ENCODE results near the gene TECR.

GRCh38 chr19:14612657-14613056 lies 83.3 kb downstream of the TECR start:
- TF ChIP-seq, protein P1, sequence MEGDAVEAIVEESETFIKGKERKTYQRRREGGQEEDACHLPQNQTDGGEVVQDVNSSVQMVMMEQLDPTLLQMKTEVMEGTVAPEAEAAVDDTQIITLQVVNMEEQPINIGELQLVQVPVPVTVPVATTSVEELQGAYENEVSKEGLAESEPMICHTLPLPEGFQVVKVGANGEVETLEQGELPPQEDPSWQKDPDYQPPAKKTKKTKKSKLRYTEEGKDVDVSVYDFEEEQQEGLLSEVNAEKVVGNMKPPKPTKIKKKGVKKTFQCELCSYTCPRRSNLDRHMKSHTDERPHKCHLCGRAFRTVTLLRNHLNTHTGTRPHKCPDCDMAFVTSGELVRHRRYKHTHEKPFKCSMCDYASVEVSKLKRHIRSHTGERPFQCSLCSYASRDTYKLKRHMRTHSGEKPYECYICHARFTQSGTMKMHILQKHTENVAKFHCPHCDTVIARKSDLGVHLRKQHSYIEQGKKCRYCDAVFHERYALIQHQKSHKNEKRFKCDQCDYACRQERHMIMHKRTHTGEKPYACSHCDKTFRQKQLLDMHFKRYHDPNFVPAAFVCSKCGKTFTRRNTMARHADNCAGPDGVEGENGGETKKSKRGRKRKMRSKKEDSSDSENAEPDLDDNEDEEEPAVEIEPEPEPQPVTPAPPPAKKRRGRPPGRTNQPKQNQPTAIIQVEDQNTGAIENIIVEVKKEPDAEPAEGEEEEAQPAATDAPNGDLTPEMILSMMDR (conservative IDR thresholded peaks at IDR 0.05; ENCODE audit: low read depth, low read length): no peak
- no peak for TF ChIP-seq CEBPB (IDR thresholded peaks at IDR 0.05; ENCODE audit: low read depth, low read length)
- no peak for TF ChIP-seq POLR2A (IDR thresholded peaks at IDR 0.05; ENCODE audit: low read depth, low read length)
- no peak for TF ChIP-seq NFE2L2 (IDR thresholded peaks at IDR 0.05; ENCODE audit: low read depth, low read length)
- TF ChIP-seq, protein P2, sequence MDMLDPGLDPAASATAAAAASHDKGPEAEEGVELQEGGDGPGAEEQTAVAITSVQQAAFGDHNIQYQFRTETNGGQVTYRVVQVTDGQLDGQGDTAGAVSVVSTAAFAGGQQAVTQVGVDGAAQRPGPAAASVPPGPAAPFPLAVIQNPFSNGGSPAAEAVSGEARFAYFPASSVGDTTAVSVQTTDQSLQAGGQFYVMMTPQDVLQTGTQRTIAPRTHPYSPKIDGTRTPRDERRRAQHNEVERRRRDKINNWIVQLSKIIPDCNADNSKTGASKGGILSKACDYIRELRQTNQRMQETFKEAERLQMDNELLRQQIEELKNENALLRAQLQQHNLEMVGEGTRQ (IDR thresholded peaks at IDR 0.05; ENCODE audit: low read depth, low read length): no peak
- TF ChIP-seq SMC3 (IDR thresholded peaks at IDR 0.05; ENCODE audit: low read depth, low read length): no peak
- no peak for TF ChIP-seq MXI1 (IDR thresholded peaks at IDR 0.05; ENCODE audit: borderline replicate concordance, low read depth, low read length)
- TF ChIP-seq ELK1 (IDR thresholded peaks at IDR 0.05; ENCODE audit: borderline replicate concordance, low read depth, low read length): no peak
- no peak for TF ChIP-seq FOS (IDR thresholded peaks at IDR 0.05; ENCODE audit: low read depth, low read length)
- TF ChIP-seq RFX5 (IDR thresholded peaks at IDR 0.05; ENCODE audit: low read depth, low read length): no peak
- no peak for TF ChIP-seq MAFK (IDR thresholded peaks at IDR 0.05; ENCODE audit: low read depth, low read length)

Measured in IMR-90 (cell line).